ENCODE measurements around the gene C1orf21.

DNA sequence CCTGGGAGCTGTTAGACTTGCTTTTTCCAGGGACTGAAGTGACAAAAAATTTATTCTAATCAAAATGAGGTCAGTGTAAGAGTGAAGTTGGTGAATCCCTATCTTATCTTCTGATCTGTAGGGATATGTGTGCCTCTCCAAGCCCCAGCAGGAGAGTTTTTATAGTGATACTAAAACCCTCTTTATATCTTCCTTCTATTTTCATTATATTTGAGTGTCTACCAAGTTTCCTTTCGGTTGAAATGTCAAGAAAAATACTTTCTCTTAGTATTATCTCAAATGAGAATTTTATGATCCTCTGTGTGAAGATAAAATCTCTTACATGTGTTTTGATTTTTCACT lies 18.9 kb downstream of the C1orf21 start:
- no peak for TF ChIP-seq CTCF (conservative IDR thresholded peaks at IDR 0.05 in 1 of 2, IDR thresholded peaks at IDR 0.05 in 1 of 2; ENCODE audit: low read depth in 1 of 2, low read length in 2 of 2)
- TF ChIP-seq EZH2 (IDR thresholded peaks at IDR 0.05; ENCODE audit: low read length, missing control alignments) = no peak

All from fibroblast of lung (primary cell).